IPS-18a (cell line): ENCODE data around the gene KRT16.
"Not testable (repeated sequence)": the region's sequence is repeated elsewhere in the genome, so short reads cannot be mapped to it uniquely, and the experiment has no call there.

Source experiments
- H3K27ac ChIP-seq: one replicate; pipeline ENCODE4 v1.5.1; 2013; ENCODE audit warnings: low read length
- H3K27me3 ChIP-seq: one replicate; pipeline ENCODE4 v1.6.1; 2013; ENCODE audit warnings: mild to moderate bottlenecking, low read length; ENCODE audit not compliant: control insufficient read depth, insufficient read depth
- H3K36me3 ChIP-seq: one replicate; pipeline ENCODE4 v1.6.1; 2013; ENCODE audit warnings: low read depth, low read length; ENCODE audit not compliant: control insufficient read depth
- H3K4me1 ChIP-seq: one replicate; pipeline ENCODE4 v1.6.1; 2013; ENCODE audit warnings: low read depth, low read length; ENCODE audit not compliant: control insufficient read depth
- H3K4me3 ChIP-seq: one replicate; pipeline ENCODE4 v1.5.1; 2013; ENCODE audit warnings: low read length
- H3K9ac ChIP-seq: one replicate; pipeline ENCODE4 v1.6.1; 2013; ENCODE audit warnings: mild to moderate bottlenecking, low read length, moderate library complexity
- H3K9me3 ChIP-seq: one replicate; pipeline ENCODE4 v1.6.1; 2013; ENCODE audit warnings: low read depth, low read length; ENCODE audit not compliant: control insufficient read depth

Gene KRT16

GRCh38 chr17:41615454-41615853 is 2.9 kb upstream of the KRT16 start:
- H3K4me1 ChIP-seq, result no peaks in the 10 kb centered on the region
- no peak overlapping the region for H3K9ac ChIP-seq
- H3K27me3 ChIP-seq, result no peaks in the 10 kb centered on the region
- H3K9me3 ChIP-seq, result no peaks in the 10 kb centered on the region
- no peak overlapping the region for H3K4me3 ChIP-seq
- no peak overlapping the region for H3K27ac ChIP-seq
- no peaks in the 10 kb centered on the region for H3K36me3 ChIP-seq

DNA sequence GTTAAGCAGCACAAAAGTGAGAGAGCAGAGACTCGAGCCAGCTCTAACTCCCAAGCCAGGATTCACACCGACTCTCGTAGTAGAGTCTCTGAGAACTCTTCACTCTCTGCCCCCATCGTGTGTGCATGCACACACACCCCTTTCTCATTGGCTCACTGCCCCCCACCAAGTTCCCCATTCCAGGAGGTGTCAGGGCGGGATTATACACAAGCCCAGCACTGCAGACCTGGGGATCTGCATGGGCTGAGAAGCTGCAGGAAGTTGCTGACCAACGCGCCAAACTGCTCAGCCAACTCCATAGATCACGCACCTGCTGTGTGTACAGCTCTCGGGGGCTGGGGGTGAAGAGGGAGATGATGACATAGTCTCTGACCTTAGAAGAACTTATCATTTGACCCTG is 2.2 kb upstream of the KRT16 start:
- H3K4me1 ChIP-seq, result not testable (repeated sequence)

GRCh38 chr17:41614098-41614497 is 1.5 kb upstream of the KRT16 start:
- H3K36me3 ChIP-seq, result no peaks in the 10 kb centered on the region
- H3K27ac ChIP-seq, result no peak overlapping the region

More for the DNA sequence above, 2.2 kb upstream of the KRT16 start:
- not testable (repeated sequence) for H3K36me3 ChIP-seq, H3K4me3 ChIP-seq, H3K9me3 ChIP-seq, H3K27ac ChIP-seq, H3K9ac ChIP-seq, H3K27me3 ChIP-seq

DNA sequence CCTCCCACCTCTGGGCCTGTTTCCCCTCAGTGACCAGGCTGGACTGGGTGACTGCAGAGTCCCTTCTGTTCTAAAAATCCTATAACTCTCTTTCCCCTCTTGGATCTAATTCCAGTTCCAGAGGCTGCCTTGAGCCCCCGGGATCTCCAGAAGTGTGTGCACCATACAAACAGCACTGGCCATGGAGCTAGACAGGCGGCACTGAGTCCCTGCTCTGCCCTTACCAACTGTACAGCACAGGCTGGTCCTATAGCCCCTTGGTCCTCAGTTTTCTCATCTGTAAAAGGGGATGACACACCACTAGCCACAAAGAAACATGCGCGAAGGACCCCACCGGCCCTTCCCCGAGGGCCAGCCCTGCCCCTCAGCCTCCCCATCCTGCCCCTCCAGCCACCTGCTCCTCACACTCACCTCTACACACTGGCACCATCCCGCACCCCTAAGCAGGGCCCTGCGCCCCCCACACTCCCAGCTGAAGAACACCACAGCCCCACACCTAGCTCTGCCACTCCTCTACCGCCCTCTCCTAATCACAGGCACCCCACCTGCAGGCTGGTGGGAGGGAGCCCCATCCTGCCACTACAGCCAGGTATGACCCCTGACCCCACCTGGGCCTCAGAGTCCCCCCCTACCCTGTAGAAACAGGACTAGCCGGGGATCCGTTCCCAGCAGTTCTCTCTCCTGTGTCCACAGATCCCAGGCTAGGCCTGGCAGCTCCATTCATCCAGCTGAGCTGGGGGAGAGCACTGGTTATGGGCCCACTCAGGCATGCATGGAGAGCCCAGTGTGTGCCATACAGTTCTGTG is 913 bp upstream of the KRT16 start:
- H3K36me3 ChIP-seq, result no peaks in the 10 kb centered on the region
- no peaks in the 10 kb centered on the region for H3K9me3 ChIP-seq
- no peaks in the 10 kb centered on the region for H3K4me1 ChIP-seq
- H3K4me3 ChIP-seq, result no peak overlapping the region
- no peak overlapping the region for H3K27ac ChIP-seq
- H3K9ac ChIP-seq, result no peak overlapping the region
- H3K27me3 ChIP-seq, result no peaks in the 10 kb centered on the region

More at GRCh38 chr17:41614098-41614497, 1.5 kb upstream of the KRT16 start:
- Histone ChIP-seq H3K4me1 (no peaks in the 10 kb centered on the region), H3K4me3 (no peak overlapping the region), H3K27me3 (no peaks in the 10 kb centered on the region), H3K9ac (no peak overlapping the region), H3K9me3 (no peaks in the 10 kb centered on the region)

DNA sequence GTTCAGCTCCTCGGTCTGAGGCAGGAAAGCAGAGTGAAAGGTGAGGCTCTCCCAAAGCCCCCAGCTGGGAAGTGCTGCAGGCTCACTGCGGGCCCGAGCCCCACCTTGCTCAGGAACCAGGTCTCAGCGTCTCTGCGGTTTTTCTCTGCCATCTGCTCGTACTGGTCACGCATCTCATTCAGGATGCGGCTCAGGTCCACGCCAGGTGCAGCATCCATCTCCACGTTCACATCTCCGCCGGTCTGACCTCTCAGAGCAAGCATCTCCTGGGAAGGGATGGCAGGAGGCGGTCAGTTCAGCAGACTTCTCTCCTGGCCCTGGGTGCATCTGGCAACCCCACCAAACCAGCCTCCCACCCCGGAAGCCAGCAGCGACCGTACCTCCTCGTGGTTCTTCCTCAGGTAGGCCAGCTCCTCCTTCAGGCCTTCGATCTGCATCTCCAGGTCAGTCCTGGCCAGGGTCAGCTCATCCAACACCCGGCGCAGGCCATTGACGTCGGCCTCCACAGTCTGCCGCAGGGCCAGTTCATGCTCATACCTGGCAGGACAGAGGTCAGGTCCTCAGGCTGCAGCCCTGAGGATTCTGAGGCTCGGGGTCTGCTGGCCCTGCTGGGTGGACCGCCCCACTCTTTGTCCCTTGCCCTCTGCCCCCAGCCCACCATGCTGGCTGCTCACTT is 1.5 kb downstream of the KRT16 start:
- Histone ChIP-seq H3K27me3 (no peaks in the 10 kb centered on the region), H3K9me3 (no peaks in the 10 kb centered on the region), H3K4me1 (no peaks in the 10 kb centered on the region), H3K27ac (no peak overlapping the region), H3K9ac (no peak overlapping the region), H3K36me3 (no peaks in the 10 kb centered on the region), H3K4me3 (no peak overlapping the region)

DNA sequence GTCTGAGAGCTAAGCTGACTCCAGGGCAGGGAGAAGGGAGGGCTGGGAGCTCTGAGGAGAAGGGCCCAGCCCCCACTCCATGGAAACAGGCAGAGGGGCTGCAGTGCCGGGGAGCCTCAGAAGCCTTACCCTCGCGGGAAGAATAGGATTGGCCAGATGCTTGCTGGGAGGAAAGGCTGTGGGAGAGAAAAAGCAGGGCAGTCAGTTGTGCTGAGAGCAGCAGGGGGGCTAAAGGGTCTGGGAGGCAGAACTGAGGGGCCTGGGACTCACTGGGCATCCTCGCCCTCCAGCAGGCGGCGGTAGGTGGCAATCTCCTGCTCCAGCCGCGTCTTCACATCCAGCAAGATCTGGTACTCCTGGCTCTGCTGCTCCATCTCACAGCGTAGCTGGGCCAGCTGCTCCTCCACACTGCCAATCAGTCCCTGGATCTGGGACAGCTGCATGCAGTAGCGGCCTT is 2.5 kb downstream of the KRT16 start:
- H3K4me1 ChIP-seq, H3K27ac ChIP-seq, H3K36me3 ChIP-seq, H3K27me3 ChIP-seq, H3K9ac ChIP-seq, H3K9me3 ChIP-seq, H3K4me3 ChIP-seq: not testable (repeated sequence)

GRCh38 chr17:41606930-41607329 is 5.6 kb downstream of the KRT16 start:
- H3K4me1 ChIP-seq, H3K36me3 ChIP-seq: not testable (repeated sequence)

GRCh38 chr17:41602524-41602923 is 10.0 kb downstream of the KRT16 start:
- Histone ChIP-seq H3K36me3 (no peaks in the 10 kb centered on the region), H3K9me3 (no peaks in the 10 kb centered on the region), H3K4me1 (no peaks in the 10 kb centered on the region), H3K27ac (no peak overlapping the region), H3K4me3 (no peak overlapping the region), H3K9ac (no peak overlapping the region), H3K27me3 (no peaks in the 10 kb centered on the region)

More at GRCh38 chr17:41606930-41607329, 5.6 kb downstream of the KRT16 start:
- H3K9ac ChIP-seq, H3K4me3 ChIP-seq, H3K27me3 ChIP-seq, H3K27ac ChIP-seq, H3K9me3 ChIP-seq: not testable (repeated sequence)

GRCh38 chr17:41600318-41600717 is 12.2 kb downstream of the KRT16 start:
- H3K4me3 ChIP-seq, result no peak overlapping the region
- no peak overlapping the region for H3K27ac ChIP-seq
- H3K9ac ChIP-seq, result no peak overlapping the region
- H3K9me3 ChIP-seq, result no peaks in the 10 kb centered on the region
- no peaks in the 10 kb centered on the region for H3K27me3 ChIP-seq
- no peaks in the 10 kb centered on the region for H3K4me1 ChIP-seq
- no peaks in the 10 kb centered on the region for H3K36me3 ChIP-seq

DNA sequence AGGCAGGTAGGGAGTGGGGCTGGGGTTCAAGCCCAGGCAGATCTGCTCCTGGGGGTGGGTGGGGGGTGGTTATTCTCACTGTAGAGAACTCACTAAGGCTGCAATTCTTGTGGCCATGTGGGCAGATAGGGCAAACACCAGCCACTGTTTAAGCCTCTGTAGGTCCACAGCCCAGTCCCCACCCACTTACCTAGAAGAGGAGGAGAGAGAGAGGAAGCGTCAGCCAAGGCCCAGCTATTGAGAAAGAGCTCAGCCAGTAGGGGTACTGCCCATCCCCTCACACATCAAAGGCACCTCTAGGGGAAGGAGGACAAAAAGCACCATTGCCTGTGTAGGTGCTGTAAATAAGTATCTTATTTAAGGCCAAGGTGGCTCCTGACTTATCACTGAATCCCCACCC is 12.9 kb downstream of the KRT16 start:
- H3K4me3 ChIP-seq, result no peak overlapping the region
- no peaks in the 10 kb centered on the region for H3K9me3 ChIP-seq
- H3K36me3 ChIP-seq, result no peaks in the 10 kb centered on the region
- no peak overlapping the region for H3K27ac ChIP-seq
- H3K4me1 ChIP-seq, result no peaks in the 10 kb centered on the region
- no peak overlapping the region for H3K9ac ChIP-seq
- H3K27me3 ChIP-seq, result no peaks in the 10 kb centered on the region

DNA sequence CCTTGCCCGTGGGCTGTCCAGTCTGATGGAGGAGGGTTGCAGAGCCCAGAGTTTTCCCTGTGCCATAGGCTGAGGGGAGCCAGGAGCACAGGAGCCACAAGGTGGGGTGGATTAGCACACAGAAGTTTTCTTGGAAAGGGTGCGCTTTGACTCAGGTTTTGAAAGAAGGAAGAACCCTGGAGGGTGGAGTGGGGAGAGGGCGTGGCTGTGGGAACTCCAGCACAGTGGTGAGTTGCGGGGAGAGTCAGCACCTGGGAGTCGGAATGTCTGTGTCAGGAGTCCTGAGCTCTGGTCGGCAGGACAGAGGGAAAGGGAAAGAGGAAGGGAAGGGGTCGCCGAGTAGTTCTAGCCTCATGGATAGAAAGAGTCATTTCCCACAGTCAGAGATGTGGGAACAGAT is 17.0 kb downstream of the KRT16 start:
- H3K4me1 ChIP-seq, result no peaks in the 10 kb centered on the region
- H3K9me3 ChIP-seq, result no peaks in the 10 kb centered on the region
- H3K9ac ChIP-seq, result no peak overlapping the region
- H3K27ac ChIP-seq, result no peak overlapping the region
- H3K4me3 ChIP-seq, result no peak overlapping the region
- no peaks in the 10 kb centered on the region for H3K27me3 ChIP-seq
- H3K36me3 ChIP-seq, result no peaks in the 10 kb centered on the region
